ENCODE measurements around the gene CDKN2D.

GRCh38 chr19:10553087-10553667 is 15.6 kb downstream of the CDKN2D start:
- TF ChIP-seq CTCF (IDR thresholded peaks at IDR 0.05) (no peak), POLR2A (IDR thresholded peaks at IDR 0.05) (no peak)
